22Rv1 (cell line): Measurements from ENCODE around the gene SNX17.

Experiments used
- H3K27ac ChIP-seq: fragments of 450-650 bp; 2 replicates; pipeline ENCODE4 v1.5.1; 2017
- ZFX ChIP-seq: fragments of 450-650 bp; IDR thresholded peaks from 2 replicates; pipeline ENCODE4 v1.6.1; 2017; ENCODE audit warnings: antibody characterized with exemption, borderline replicate concordance
- TF ChIP-seq, protein P1 (sequence below): fragments of 450-650 bp; IDR thresholded peaks from 2 replicates; pipeline ENCODE4 v1.5.1; 2017; ENCODE audit warnings: mild to moderate bottlenecking

The SNX17 gene

DNA sequence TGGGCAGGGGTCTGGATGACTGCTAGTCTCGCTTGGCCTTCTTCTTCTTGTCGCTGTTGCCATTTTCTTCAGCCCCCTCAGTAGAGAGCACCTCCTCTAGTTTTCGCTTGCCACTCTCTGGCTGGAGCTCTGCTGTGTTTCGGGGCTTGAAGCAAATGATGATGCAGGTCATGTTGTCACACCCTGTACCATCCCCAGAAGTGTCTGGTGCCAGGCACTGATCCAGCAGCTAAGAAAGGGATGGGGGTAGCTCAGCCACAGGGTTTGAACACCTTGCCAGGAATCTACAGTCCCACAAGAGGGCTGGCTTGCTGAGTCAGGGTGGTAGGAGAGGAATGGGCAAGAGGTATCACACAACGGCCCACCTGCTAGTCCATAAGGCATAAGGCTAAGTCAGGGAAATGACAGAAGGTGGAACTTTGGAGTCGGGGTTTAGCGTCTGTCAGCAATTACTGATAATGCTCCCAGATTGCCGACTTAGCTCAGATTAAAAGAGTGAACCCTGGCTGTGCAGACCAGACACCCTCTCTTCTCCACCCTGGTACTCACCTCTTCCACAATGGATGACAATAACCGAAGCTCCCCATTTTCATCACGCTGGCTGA lies 11.3 kb downstream of the SNX17 start:
- no peak for TF ChIP-seq ZFX
- TF ChIP-seq, protein P1, sequence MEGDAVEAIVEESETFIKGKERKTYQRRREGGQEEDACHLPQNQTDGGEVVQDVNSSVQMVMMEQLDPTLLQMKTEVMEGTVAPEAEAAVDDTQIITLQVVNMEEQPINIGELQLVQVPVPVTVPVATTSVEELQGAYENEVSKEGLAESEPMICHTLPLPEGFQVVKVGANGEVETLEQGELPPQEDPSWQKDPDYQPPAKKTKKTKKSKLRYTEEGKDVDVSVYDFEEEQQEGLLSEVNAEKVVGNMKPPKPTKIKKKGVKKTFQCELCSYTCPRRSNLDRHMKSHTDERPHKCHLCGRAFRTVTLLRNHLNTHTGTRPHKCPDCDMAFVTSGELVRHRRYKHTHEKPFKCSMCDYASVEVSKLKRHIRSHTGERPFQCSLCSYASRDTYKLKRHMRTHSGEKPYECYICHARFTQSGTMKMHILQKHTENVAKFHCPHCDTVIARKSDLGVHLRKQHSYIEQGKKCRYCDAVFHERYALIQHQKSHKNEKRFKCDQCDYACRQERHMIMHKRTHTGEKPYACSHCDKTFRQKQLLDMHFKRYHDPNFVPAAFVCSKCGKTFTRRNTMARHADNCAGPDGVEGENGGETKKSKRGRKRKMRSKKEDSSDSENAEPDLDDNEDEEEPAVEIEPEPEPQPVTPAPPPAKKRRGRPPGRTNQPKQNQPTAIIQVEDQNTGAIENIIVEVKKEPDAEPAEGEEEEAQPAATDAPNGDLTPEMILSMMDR = no peak
- peak overlapping the region; percentile 92 for H3K27ac ChIP-seq

DNA sequence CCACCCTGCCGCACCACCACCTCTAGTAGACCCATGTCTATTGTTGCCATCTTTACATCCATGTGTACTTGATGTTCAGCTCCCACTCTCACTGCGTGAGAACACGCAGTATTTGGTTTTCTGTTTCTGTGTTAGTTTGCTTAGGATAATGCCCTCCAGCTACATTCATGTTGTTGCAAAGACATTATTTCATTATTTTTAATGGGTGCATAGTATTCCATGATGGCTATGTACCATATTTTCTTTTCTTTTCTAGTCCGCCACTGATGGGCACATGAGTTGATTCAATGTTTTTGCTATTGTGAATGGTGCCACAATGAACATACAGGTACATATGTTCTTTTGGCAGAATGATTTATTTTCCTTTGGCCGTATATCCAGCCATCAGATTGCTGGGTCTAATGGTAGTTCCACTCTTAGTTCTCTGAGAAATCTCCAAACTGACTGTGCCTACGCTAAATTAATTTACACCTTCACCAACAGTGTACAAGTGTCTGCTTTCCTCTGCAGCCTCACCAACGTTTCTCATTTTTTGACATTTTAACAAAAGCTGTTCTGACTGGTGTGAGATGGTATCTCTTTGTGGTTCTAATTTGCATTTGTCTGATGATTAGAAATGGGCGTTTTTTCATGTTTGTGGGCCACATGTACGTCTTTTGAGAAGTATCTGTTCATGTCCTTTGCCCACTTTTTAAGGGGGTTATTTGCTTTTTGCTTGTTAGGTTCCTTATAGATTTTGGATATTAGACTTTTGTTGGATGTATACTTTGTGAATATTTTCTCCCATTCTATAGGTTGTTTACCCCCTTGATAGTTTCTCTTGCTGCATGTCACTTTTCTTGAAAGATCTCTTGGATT lies 20.6 kb downstream of the SNX17 start:
- H3K27ac ChIP-seq = no peak overlapping the region
- TF ChIP-seq, protein P1 = no peak
- no peak for TF ChIP-seq ZFX

DNA sequence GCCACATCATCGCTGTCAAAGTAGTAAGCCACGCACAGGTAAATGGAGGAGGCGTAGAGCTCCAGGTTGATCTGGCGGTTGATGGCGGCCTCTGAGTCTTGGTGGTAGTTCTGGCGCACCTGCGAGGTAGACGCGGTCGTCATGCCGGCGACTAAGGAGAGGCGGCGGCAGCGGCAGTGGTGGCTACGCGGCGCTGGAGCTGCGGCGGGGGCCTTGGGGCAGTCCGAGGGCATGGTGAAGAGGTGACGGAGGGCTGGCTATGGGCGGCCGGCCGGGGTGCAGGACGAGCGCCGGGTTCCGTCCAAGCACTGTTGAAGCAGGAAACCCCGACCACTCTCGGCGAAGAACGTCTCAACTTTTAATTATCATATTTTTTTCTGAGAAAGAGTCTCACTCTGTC lies 22.8 kb downstream of the SNX17 start:
- TF ChIP-seq, protein P1 = no peak
- TF ChIP-seq ZFX = no peak
- no peak overlapping the region for H3K27ac ChIP-seq

DNA sequence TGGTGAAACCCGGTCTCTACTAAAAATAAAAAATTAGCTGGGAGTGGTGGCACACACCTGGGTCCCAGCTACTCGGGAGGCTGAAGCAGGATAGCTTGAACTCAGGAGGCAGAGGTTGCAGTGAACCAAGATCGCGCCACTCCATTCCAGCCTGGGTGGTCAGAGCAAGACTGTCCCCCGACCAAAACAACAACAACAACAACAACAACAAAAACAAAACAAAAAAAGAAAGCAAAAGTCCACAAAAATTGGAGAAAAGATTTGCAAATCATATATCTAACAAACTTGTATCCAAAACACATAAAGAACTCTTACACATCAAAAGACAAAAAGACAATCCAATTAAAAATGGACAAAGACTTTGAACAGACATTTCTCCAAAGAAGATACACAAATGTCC lies 28.5 kb downstream of the SNX17 start:
- TF ChIP-seq, protein P1 = no peak
- TF ChIP-seq ZFX = no peak
- H3K27ac ChIP-seq = no peak overlapping the region

DNA sequence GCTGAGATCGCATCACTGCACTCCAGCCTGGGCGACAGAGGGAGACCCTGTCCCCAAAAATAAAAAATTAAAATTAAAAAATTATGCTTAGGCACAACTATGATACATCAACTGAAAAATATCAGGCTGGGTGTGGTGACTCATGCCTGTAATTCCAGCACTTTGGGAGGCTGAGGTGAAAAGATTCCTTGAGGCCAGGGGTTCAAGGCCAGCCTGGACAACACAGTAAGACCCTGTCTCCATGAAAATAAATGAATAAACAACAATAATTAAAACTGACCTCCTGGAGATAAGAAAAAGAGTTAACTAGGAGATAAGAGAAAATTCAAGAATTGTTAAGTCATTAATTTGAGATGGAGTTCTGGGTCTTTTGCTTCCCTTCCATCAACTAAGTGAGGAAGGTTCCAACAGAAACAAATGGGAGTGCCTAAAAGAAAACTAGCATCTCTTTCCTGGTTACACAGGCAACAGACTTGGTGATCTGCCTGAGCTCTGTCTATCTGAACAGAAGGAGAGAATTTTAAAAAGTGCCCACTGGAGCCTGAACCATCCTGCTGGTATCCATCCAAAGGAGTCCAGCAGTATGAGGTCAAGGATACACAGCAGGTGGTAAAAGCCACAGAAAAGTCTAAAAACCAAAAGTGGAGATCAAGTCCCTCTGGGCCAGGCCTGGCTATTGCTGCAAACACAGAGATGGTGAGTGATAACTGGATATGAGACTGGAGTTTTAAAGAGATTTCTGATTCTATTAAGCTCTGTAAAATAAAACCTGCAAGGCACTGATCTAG lies 30.1 kb downstream of the SNX17 start:
- TF ChIP-seq, protein P1 = no peak
- TF ChIP-seq ZFX = no peak
- no peak overlapping the region for H3K27ac ChIP-seq

DNA sequence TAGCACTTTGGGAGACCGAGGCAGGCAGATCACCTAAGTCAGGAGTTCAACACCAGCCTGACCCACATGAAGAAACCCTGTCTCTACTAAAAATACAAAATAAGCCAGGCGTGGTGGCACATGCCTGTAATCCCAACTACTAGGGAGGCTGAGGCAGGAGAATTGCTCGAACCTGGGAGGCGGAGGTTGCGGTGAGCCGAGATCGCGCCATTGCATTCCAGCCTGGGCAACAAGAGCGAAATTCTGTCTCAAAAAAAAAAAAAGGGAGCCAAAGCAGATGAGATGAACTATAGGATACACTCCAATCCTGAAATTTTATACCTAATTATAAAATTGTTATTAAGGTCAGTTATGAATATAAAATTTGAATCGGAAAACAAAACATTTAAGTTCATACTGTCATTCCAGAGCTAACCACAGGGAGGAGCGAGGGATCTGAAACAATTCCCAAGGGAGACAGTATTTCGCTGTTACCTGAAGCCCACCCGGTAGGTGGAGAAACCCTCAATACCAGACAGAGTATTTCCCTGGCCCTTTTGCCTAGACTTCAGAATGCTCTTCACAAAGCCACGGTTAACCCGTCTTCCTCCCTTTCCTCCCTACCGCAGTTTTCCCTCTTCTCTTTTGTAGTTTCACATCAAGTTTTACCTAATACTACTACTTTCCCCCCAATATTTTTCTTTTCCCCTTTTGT lies 37.5 kb downstream of the SNX17 start:
- no peak for TF ChIP-seq ZFX
- TF ChIP-seq, protein P1 = peak; percentile 76
- H3K27ac ChIP-seq = peak overlapping the region; percentile 89
